AG09319 (cell line): ENCODE results near the gene PYGM.

ENCODE experiments used
- DNase-seq: peaks from one replicate; pipeline ENCODE4 v3.0.0-alpha.2; 2010; ENCODE audit warnings: low read depth; ENCODE audit errors: extremely low read depth
- TF ChIP-seq, protein P1 (sequence below): IDR thresholded peaks from 2 replicates; pipeline ENCODE4 v1.5.1; 2011; ENCODE audit warnings: low read depth, mild to moderate bottlenecking, inconsistent platforms, low read length, moderate library complexity

The PYGM gene

DNA sequence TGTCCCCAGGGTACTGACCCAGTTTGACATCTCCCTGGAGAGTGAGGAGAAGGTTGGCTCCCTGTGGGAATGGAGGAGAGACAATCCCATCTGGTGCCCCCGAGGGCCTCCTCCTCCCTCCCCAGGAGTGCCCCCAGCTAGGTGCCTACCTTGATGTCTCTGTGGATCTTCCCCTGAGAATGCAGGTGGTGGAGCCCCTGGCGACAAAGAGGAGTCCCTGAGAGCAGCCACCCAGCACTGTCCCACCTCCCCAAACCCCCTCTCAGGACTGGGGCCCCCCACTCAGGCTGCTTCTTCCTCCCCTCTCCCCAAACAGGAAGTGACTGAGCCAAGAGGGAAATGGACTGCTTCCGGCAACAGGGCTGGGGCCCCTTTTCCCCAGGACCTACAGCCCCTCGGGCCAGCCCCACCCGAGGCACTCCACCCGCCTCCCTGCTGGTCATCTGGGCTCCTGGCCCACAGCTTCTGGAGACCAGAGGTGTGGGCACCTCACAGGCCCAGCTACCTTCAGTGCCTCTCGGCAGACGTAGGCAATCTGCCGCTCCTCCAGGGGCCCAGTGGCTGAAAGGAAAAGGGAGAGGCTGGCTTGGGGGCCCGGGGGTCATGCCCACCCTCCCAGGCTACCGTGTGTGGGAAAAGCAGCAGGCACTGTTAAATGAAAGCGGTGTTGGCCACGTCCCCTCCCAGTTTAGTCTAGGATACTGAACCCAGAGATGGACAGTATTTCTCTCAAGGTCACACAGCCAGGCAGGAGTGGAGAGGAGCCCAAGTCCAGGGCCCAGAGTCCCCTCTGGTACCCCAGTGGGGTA is 42.0 kb upstream of the PYGM start:
- no peak for DNase-seq
- TF ChIP-seq, protein P1, sequence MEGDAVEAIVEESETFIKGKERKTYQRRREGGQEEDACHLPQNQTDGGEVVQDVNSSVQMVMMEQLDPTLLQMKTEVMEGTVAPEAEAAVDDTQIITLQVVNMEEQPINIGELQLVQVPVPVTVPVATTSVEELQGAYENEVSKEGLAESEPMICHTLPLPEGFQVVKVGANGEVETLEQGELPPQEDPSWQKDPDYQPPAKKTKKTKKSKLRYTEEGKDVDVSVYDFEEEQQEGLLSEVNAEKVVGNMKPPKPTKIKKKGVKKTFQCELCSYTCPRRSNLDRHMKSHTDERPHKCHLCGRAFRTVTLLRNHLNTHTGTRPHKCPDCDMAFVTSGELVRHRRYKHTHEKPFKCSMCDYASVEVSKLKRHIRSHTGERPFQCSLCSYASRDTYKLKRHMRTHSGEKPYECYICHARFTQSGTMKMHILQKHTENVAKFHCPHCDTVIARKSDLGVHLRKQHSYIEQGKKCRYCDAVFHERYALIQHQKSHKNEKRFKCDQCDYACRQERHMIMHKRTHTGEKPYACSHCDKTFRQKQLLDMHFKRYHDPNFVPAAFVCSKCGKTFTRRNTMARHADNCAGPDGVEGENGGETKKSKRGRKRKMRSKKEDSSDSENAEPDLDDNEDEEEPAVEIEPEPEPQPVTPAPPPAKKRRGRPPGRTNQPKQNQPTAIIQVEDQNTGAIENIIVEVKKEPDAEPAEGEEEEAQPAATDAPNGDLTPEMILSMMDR, result no peak

DNA sequence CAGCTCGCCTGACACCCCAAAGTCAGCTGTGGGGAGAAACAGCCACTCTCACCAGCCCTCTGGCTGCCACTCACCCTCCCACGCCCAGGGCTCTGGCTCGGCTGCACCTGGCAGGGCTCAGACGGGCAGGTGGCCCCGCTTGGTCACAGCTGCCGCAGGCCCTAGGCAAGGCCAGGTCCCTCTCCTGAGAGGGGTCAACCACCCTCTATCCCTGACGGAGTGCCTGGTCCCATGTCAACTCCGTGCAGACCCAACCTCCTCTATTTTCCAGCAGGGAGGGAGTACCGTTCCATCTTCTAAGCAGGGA is 41.3 kb upstream of the PYGM start:
- no peak for DNase-seq
- TF ChIP-seq, protein P1, result no peak

DNA sequence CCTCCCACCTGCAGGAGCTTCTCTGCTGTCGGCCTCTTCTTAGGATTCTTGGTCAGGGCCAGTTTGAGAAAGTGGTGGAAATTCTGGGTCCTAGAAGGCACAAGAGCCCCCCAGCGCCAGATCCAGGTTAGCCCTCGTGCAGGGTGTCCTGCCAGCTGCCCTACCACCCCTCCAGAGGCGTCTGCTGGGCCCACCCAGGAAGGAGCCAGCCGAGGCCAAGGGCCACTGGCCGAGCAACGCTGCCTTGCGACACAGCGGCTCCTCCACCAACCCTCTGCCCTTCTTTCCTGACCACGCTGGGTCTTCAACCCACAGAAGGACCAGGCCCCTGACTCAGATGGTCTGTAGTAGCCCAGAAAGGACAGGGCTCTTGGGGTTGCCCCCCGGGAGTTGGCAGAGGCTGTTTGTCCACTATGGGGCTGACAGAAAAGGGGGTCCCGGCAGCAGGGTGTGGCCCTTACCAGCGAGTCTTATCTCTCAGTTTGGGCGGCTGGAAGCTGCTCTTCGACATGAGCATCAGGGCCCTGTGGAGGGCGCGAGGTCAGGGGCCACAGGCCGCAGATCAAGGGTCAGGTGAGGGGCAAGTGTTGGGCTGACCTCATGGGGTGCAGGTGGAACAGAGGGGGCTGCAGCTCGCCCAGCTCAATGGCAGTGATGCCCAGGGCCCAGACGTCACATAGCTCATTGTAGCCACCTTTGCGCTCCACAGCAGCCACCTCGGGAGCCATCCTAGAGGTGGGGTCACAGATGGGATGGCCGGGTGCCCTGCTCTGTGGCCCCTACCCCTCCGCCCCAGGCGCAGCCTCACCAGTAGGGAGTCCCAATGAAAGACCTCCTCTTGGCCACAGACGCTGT is 40.8 kb upstream of the PYGM start:
- TF ChIP-seq, protein P1, result no peak
- DNase-seq, result no peak

DNA sequence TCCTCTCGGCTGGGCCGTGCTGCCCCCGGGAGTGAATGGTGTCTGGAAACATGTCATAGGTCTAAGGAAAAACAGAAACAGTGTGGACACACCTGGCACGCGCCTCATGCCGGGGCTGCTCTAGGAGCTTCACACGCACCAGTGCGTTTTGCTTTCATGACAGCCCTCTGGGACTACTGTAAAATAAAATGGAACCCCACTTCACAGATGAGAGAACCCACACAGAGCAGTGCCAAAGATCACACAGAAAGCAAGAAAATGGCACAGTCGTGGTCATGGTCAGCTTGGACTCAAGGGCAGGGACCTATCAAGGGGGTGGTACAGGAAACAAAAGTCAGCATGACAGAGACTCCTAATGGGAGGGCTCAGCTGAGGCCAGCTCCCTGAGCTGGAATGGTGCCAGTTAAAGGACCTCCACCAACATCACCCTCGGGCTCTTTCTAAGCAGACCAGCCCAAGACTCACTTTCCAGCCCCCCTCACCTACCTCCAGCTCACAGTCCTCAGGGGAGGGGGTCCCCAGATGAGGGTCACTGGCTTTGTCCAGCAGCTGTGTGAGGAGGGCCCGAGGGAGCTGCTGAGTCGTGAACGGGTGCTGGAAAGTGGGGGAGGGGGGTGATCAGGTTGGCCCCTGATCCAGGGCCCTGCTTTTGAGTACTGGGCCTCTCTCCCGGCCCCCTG is 40.0 kb upstream of the PYGM start:
- TF ChIP-seq, protein P1, result no peak
- no peak for DNase-seq

DNA sequence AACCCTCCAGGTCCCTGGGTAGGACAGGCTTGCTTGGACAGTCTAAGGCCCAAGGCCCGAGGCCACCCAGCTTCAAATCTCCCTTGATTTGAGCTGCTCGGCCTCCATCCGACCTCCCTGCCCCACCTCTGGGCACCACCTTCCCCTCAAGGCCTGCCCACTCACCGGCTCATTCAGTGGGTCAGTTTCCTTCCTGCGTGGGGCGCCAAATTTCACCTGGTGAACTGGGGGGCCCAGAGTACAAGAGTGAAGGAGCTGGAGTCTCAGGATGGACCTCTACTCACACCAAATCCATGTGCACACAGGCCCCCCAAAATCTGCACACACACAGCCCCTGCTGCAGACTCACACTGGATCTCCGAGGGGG is 39.5 kb upstream of the PYGM start:
- TF ChIP-seq, protein P1, result no peak
- DNase-seq, result no peak

DNA sequence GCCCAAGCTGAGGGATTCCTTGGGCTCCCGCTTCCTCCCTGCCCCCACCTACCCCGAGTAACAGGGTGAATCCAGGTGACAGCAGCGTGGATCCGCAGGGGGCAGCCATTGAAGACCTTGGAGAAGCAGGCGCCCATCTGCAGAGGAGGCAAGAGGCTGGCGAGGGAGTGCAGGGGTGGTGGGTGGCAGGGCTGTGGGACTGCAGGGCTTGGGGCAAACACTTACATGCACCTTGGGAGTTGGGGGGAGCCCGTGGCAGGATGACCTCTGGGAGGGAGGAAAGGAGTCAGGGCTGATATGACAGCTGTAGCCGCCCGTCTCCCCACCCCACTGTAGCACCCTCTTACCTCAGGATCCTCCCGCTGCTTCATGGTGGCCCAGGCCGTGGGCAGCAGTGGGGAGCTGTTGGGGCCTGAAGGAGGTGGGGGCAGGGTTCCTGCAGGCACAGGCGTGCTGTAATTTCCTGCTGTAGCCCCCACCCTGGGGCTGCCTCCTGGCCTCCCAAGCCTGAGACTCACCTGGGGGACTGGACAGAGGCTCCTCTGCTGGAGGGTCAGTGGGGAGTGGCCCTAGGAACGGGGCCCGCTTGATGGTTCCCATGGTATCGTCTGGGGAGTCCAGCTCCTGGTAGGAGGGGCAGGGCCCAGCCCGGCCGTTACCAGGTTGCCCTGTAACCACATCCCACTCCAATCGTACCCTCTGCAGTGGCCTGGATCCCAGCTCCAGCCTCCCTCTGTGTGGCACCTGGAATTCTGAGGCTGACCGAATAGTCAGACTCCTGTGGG is 37.2 kb upstream of the PYGM start:
- DNase-seq, result no peak
- TF ChIP-seq, protein P1, result no peak
